GM19193 (cell line): Measurements from ENCODE around the gene SGK2.

ENCODE experiments used
- POLR2A ChIP-seq: IDR thresholded peaks from 4 replicates; pipeline ENCODE4 v1.6.1; 2011; ENCODE audit not compliant: insufficient read depth, insufficient read length; ENCODE audit errors: extremely low read depth

Gene SGK2

DNA sequence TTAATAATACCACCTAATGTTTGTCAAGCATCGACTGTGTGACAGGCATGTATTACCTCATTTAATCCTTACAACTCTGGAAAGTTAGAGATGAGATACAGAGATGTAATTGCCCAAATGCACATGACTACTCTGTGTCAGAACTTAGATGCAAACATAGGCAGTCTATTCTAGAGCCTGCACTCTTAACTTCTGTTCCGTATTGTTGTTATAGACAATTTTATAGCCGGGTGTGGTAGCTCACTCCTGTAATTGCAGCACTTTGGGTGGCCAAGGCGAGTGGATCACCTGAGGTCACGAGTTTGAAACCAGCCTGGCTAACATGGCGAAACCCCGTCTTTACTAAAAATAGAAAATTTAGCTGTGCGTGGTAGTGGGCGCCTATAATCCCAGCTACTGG is 46.9 kb downstream of the SGK2 start:
- TF ChIP-seq POLR2A = no peak

DNA sequence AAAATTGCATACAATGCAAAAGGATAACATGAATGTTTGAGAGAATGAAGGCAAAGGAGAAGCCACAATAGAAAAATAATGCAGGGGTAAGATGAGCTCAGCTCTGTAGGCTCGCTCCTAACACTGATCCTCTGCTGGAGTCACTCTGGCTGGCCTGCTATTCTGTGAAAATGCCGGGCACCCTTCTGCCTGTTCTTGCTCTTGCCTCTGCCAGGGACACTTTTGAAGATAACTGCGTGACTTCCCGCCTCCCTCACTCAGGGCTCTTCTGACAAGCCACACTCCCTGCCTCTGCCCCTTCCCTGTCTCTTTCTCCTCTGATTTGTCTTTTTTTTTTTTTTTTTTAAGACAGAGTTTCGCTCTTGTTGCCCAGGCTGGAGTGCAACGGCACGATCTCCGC is 72.8 kb downstream of the SGK2 start:
- no peak for TF ChIP-seq POLR2A
